Measurements from ENCODE around the gene SLIT3.

DNA sequence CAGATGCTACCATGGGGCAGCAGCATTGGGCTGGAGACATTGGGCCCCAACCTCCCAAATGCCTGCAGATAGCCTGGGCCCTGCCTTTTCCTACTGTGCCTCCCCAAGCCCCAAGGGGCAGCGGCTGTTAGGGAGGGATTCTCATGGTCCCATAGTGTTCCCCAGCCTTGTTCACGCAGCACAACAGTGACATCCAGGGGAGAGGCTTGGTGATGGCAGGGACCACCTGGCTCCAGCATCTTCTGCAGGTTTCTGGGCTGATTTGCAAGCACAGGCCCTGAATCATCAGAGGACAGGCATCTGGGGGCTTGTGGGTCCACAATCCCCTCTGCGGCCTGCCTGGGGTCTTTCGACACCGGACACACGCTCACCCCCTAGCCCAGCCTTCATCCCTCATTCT lies 354.6 kb downstream of the SLIT3 start:
- TF ChIP-seq, protein P1, sequence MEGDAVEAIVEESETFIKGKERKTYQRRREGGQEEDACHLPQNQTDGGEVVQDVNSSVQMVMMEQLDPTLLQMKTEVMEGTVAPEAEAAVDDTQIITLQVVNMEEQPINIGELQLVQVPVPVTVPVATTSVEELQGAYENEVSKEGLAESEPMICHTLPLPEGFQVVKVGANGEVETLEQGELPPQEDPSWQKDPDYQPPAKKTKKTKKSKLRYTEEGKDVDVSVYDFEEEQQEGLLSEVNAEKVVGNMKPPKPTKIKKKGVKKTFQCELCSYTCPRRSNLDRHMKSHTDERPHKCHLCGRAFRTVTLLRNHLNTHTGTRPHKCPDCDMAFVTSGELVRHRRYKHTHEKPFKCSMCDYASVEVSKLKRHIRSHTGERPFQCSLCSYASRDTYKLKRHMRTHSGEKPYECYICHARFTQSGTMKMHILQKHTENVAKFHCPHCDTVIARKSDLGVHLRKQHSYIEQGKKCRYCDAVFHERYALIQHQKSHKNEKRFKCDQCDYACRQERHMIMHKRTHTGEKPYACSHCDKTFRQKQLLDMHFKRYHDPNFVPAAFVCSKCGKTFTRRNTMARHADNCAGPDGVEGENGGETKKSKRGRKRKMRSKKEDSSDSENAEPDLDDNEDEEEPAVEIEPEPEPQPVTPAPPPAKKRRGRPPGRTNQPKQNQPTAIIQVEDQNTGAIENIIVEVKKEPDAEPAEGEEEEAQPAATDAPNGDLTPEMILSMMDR (IDR thresholded peaks at IDR 0.05) = no peak
- TF ChIP-seq POLR2A (IDR thresholded peaks at IDR 0.05; ENCODE audit: low read depth) = no peak
- TF ChIP-seq EP300 (IDR thresholded peaks at IDR 0.05) = no peak

Measured in esophagus muscularis mucosa (tissue), 4 donors.